Endothelial cell of umbilical vein (primary cell): Measurements from ENCODE around the gene PPM1E. TPM values are rescaled to one million over a fixed set of nuclear protein-coding genes. Genes with fewer than 3 reads are reported as not detected.

Experiments
- BruUV-seq: library from RNA; stranded (reverse); fragments of 400-500 nt; replicated peaks from 2 replicates; lab custom pipeline; 2021; lab: Mats Ljungman, UMichigan
- CTCF ChIA-PET: fragments of 300-600, 350-600 bp; sonication (Branson Sonifier 250); formaldehyde crosslinking; loops from one replicate; lab custom pipeline; 2021; ENCODE audit warnings: antibody characterized with exemption, inconsistent platforms; lab: Charles Lee
- POLR2A ChIA-PET: fragments of 300-600, 350-600 bp; sonication (Branson Sonifier 250); formaldehyde crosslinking; loops from one replicate; lab custom pipeline; 2021; ENCODE audit warnings: antibody characterized with exemption, inconsistent platforms; lab: Charles Lee
- DNase-seq: peaks from one replicate; pipeline ENCODE4 v3.0.0-alpha.2; 2011; ENCODE audit warnings: low read depth, low spot score
- FAIRE-seq: peaks from 2 replicates; lab custom pipeline; 2011; peaks lifted over from hg19 to GRCh38; lab: Jason Lieb, UNC
- H2AFZ ChIP-seq: 2 replicates; pipeline ENCODE4 v1.6.0; 2012; ENCODE audit warnings: low read depth, low read length, control low read depth, inconsistent platforms
- H3K27ac ChIP-seq: 2 replicates; pipeline ENCODE4 v1.5.1; 2011; ENCODE audit warnings: low read depth, mild to moderate bottlenecking, control low read depth, low read length, moderate library complexity; ENCODE audit not compliant: insufficient read depth
- H3K27me3 ChIP-seq, 2 experiments: 2 replicates each; pipeline versions ENCODE4 v1.6.0 to v1.6.1; 2011; ENCODE audit warnings: low read length in 2 of 2, mixed read lengths in 1 of 2; ENCODE audit not compliant: control insufficient read depth in 2 of 2, insufficient read depth in 2 of 2
- H3K36me3 ChIP-seq, 2 experiments: 2 replicates in 1 of 2; 3 replicates in 1 of 2; pipeline ENCODE4 v1.5.1; 2011; ENCODE audit warnings: low read length in 2 of 2, mild to moderate bottlenecking in 1 of 2, moderate library complexity in 1 of 2; ENCODE audit not compliant: control insufficient read depth in 2 of 2, insufficient read depth in 2 of 2; ENCODE audit errors: extremely low read depth in 1 of 2
- H3K4me1 ChIP-seq: 3 replicates; pipeline ENCODE4 v1.5.1; 2011; ENCODE audit warnings: mild to moderate bottlenecking, low read length; ENCODE audit not compliant: control insufficient read depth, insufficient read depth; ENCODE audit errors: extremely low read depth
- H3K4me2 ChIP-seq: 2 replicates; pipeline ENCODE4 v1.6.1; 2011; ENCODE audit warnings: low read length, control low read depth, mixed read lengths; ENCODE audit not compliant: insufficient read depth
- H3K4me3 ChIP-seq, 3 experiments: fragments of 200-600 bp in 1 of 3; sonication (generic), shearing (Covaris generic) in 1 of 3; replicated peaks in 1 of 3; 2 replicates each; pipeline ENCODE4 v1.5.1; 2011 to 2016; ENCODE audit warnings: control low read depth in 3 of 3, low read length in 3 of 3, mild to moderate bottlenecking in 2 of 3, inconsistent platforms in 1 of 3, low read depth in 1 of 3, moderate library complexity in 1 of 3; ENCODE audit not compliant: insufficient read depth in 1 of 3
- H3K79me2 ChIP-seq: 2 replicates; pipeline ENCODE4 v1.6.0; 2012; ENCODE audit warnings: low read length, inconsistent platforms; ENCODE audit not compliant: control insufficient read depth, insufficient read depth
- H3K9ac ChIP-seq: replicated peaks from 2 replicates; pipeline ENCODE3; 2011; ENCODE audit warnings: low read length, control low read depth; ENCODE audit not compliant: insufficient read depth; ENCODE audit errors: extremely low read depth
- H3K9me1 ChIP-seq: replicated peaks from 3 replicates; pipeline ENCODE4 v1.6.0; 2011; ENCODE audit warnings: mild to moderate bottlenecking, low read length; ENCODE audit not compliant: control insufficient read depth, insufficient read depth; ENCODE audit errors: extremely low read depth
- H3K9me3 ChIP-seq: replicated peaks from 2 replicates; pipeline ENCODE4 v1.5.1; 2012; ENCODE audit warnings: low read length, inconsistent platforms; ENCODE audit not compliant: control insufficient read depth, insufficient read depth
- H4K20me1 ChIP-seq: replicated peaks from 2 replicates; pipeline ENCODE3; 2011; ENCODE audit warnings: mild to moderate bottlenecking, low read length; ENCODE audit not compliant: control insufficient read depth, insufficient read depth; ENCODE audit errors: extremely low read depth
- CTCF ChIP-seq, 2 donors: IDR thresholded peaks; 1 replicate in 1 of 2; 2 replicates in 1 of 2; pipeline ENCODE4 v1.5.1; 2011; ENCODE audit warnings: low read length in 2 of 2, mild to moderate bottlenecking in 2 of 2, moderate library complexity in 2 of 2, control low read depth in 1 of 2, inconsistent platforms in 1 of 2, low read depth in 1 of 2; ENCODE audit not compliant: insufficient read depth in 1 of 2; ENCODE audit errors: extremely low read depth in 1 of 2
- EZH2 ChIP-seq: IDR thresholded peaks from 2 replicates; pipeline ENCODE4 v1.6.1; 2012; ENCODE audit warnings: borderline replicate concordance, low read depth, mild to moderate bottlenecking, moderate library complexity, low read length, inconsistent platforms; ENCODE audit not compliant: severe bottlenecking
- FOS ChIP-seq: IDR thresholded peaks from 2 replicates; pipeline ENCODE4 v1.6.1; 2011; ENCODE audit warnings: mild to moderate bottlenecking, low read length, moderate library complexity, borderline replicate concordance; ENCODE audit not compliant: insufficient read depth
- GATA2 ChIP-seq: IDR thresholded peaks from 2 replicates; pipeline ENCODE4 v1.7.0; 2011; ENCODE audit warnings: low read depth, mild to moderate bottlenecking, moderate library complexity, mixed read lengths, low read length; ENCODE audit not compliant: insufficient read length, insufficient read depth
- JUN ChIP-seq: IDR thresholded peaks from 2 replicates; pipeline ENCODE4 v1.6.1; 2011; ENCODE audit warnings: borderline replicate concordance, low read depth; ENCODE audit not compliant: insufficient read length, insufficient read depth
- MYC ChIP-seq: IDR thresholded peaks from one replicate; pipeline ENCODE4 v1.6.1; 2011; ENCODE audit warnings: mild to moderate bottlenecking, low read depth, low read length
- POLR2A ChIP-seq: IDR thresholded peaks from 2 replicates; pipeline ENCODE4 v1.6.1; 2012; ENCODE audit warnings: low read depth, mild to moderate bottlenecking, control low read depth, low read length
- POLR2AphosphoS5 ChIP-seq: IDR thresholded peaks from 2 replicates; pipeline ENCODE4 v1.6.1; 2012; ENCODE audit warnings: low read depth, mild to moderate bottlenecking, control low read depth, low read length, moderate library complexity; ENCODE audit not compliant: insufficient read depth
- dilution Hi-C: fragments of 300-500 bp; cut with MboI; formaldehyde crosslinking; loops from one replicate; pipeline ENCODE4 v1.15.0; 2019; ENCODE audit warnings: low sequenced_read_pairs; ENCODE audit not compliant: extremely low pct_ligation_motif_present
- intact Hi-C: fragments of 100-400 bp; cut with micrococcal nuclease; formaldehyde crosslinking; loops from one replicate; pipeline ENCODE4 v1.10.0; 2022
- polyA plus RNA-seq, 4 experiments: library from polyadenylated mRNA; depleted of rRNA in 3 of 4; stranded (reverse) in 3 of 4; unstranded in 1 of 4; fragments of >200 nt; gene quantifications; 2 replicates each; pipeline versions ENCODE4 v1.2.1 to v1.2.3, GENCODE V29; 2011 to 2012; ENCODE audit warnings: missing spikeins in 1 of 4
- total RNA-seq: library from RNA; stranded (reverse); gene quantifications from 2 replicates; pipeline ENCODE4 v1.2.3, GENCODE V29; 2021
- TF ChIP-seq, protein P1 (sequence below): IDR thresholded peaks from 2 replicates; pipeline ENCODE4 v1.6.1; 2011; ENCODE audit not compliant: insufficient read depth, insufficient read length

Gene PPM1E
- total and polyA plus RNA-seq, 2 donors (not counting 3 experiments of a cell fraction or from before 2014, with no cell fraction given), result 0.01 TPM; not detected in 1

DNA sequence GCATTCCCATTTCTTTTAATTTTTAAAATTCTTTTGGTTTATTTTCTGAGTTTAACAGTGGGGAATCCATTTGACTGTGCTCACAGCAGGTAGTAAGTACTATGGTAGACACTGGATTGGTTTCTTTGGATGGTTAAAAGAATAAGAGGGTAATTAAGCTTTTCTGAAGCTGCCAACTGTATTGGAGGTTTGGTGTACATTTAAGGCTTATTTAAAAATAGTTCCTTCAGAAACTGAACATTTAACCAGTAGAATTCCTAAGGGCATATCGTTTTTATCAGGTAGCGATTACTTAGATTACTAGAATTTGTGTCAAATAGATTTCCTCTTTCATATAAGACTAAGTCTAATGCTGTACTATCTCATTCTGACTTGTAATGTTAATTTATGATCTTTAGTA is 162.4 kb downstream of the PPM1E start:
- FAIRE-seq, result no peak

More for the DNA sequence above, 162.4 kb downstream of the PPM1E start:
- Histone ChIP-seq H3K27ac (no peak overlapping the region), H3K9ac (no peak overlapping the region), H3K4me2 (no peak overlapping the region), H3K9me1 (no peaks in the 10 kb centered on the region), H3K79me2 (no peaks in the 10 kb centered on the region), H3K4me1 (no peaks in the 10 kb centered on the region), H3K9me3 (no peaks in the 10 kb centered on the region), H4K20me1 (no peaks in the 10 kb centered on the region), H3K36me3 (no peaks in the 10 kb centered on the region), H3K27me3 (peaks cover 0 to 2% of the 10 kb centered on the region in 2 experiments), H3K4me3 (no peak overlapping the region), H2AFZ (no peak overlapping the region)
- BruUV-seq, result no TSS peak
- TF ChIP-seq EZH2, result no peak
- TF ChIP-seq JUN, result no peak
- TF ChIP-seq POLR2A, result no peak
- no peak for TF ChIP-seq MYC
- TF ChIP-seq, protein P1, sequence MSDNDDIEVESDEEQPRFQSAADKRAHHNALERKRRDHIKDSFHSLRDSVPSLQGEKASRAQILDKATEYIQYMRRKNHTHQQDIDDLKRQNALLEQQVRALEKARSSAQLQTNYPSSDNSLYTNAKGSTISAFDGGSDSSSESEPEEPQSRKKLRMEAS, result no peak
- no peak for TF ChIP-seq FOS
- TF ChIP-seq CTCF (IDR thresholded peaks at IDR 0.05; ENCODE audit: extremely low read depth in 1 of 2, insufficient read depth in 1 of 2, low read depth in 1 of 2, low read length in 2 of 2), result no peak
- TF ChIP-seq POLR2AphosphoS5, result no peak
- TF ChIP-seq GATA2, result no peak
- dilution Hi-C loops, result no loop called here
- POLR2A ChIA-PET, result no interaction called here
- DNase-seq, result no peak
- CTCF ChIA-PET, result interaction anchor here (0.8 kb wide), 1 partner anchor 207 kb away, joined by 3 read pairs; no protein-coding TSS in a partner anchor
- intact Hi-C loops, result no loop called here
